SU-DHL-6 (cell line): ENCODE data around the gene HMCN2.

Source experiments
- H2AFZ ChIP-seq: fragments of 200-600 bp; sonication (generic); 2 replicates; pipeline ENCODE4 v1.6.1; 2014; ENCODE audit warnings: low read depth, mild to moderate bottlenecking, moderate library complexity, mixed read lengths, antibody characterized with exemption, low read length; ENCODE audit not compliant: severe bottlenecking
- H3F3A ChIP-seq: fragments of 200-600 bp; shearing (Covaris generic); 2 replicates; pipeline ENCODE4 v1.6.0; 2016; ENCODE audit warnings: antibody characterized with exemption, mild to moderate bottlenecking; ENCODE audit not compliant: insufficient read depth
- H3K27ac ChIP-seq: fragments of 200-600 bp; sonication (generic); 2 replicates; pipeline ENCODE4 v1.5.1; 2016; ENCODE audit warnings: low read depth, mild to moderate bottlenecking, low read length, moderate library complexity, mixed read lengths
- H3K27me3 ChIP-seq: fragments of 200-600 bp; sonication (generic), shearing (Covaris generic); 2 replicates; pipeline ENCODE4 v1.6.0; 2014; ENCODE audit warnings: mild to moderate bottlenecking, low read length
- H3K36me3 ChIP-seq: fragments of 200-600 bp; sonication (generic); 2 replicates; pipeline ENCODE4 v1.6.1; 2014; ENCODE audit warnings: mild to moderate bottlenecking, low read length, mixed read lengths
- H3K4me2 ChIP-seq: fragments of 300-600, 200-600 bp; shearing (Covaris generic), sonication (generic); 2 replicates; pipeline ENCODE4 v1.6.0; 2014; ENCODE audit warnings: low read length, low read depth, mild to moderate bottlenecking; ENCODE audit not compliant: poor library complexity, severe bottlenecking
- H3K4me3 ChIP-seq: fragments of 200-600 bp; sonication (generic); 2 replicates; pipeline ENCODE4 v1.5.1; 2014; ENCODE audit warnings: antibody characterized with exemption, low read length, mild to moderate bottlenecking, mixed read lengths; ENCODE audit not compliant: insufficient read depth, poor library complexity, severe bottlenecking
- H3K79me2 ChIP-seq: fragments of 200-600 bp; sonication (generic); 2 replicates; pipeline ENCODE4 v1.6.1; 2014; ENCODE audit warnings: mild to moderate bottlenecking, low read length, moderate library complexity; ENCODE audit not compliant: insufficient read depth
- H3K9ac ChIP-seq: fragments of 200-600 bp; sonication (generic); 2 replicates; pipeline ENCODE4 v1.7.0; 2014; ENCODE audit warnings: mild to moderate bottlenecking, low read length
- H3K9me2 ChIP-seq: fragments of 200-600 bp; sonication (generic); replicated peaks from 2 replicates; pipeline ENCODE4 v1.6.1; 2014; ENCODE audit warnings: low read length; ENCODE audit not compliant: insufficient read depth
- H3K9me3 ChIP-seq: fragments of 200-600 bp; sonication (generic); 2 replicates; pipeline ENCODE4 v1.6.1; 2014; ENCODE audit warnings: low read length, mixed read lengths; ENCODE audit not compliant: insufficient read depth
- H4K20me1 ChIP-seq: fragments of 200-600 bp; sonication (generic); 2 replicates; pipeline ENCODE4 v1.6.1; 2014; ENCODE audit warnings: low read depth, mild to moderate bottlenecking, antibody characterized with exemption, low read length, moderate library complexity, mixed read lengths
- CTCF ChIP-seq: fragments of 200-600 bp; sonication (generic); IDR thresholded peaks from one replicate; pipeline ENCODE4 v1.5.1; 2017; ENCODE audit warnings: antibody characterized with exemption, mild to moderate bottlenecking, low read length, moderate library complexity; ENCODE audit not compliant: insufficient read depth, poor library complexity, severe bottlenecking
- EZH2phosphoT487 ChIP-seq: fragments of 200-600 bp; sonication (generic), shearing (Covaris generic); conservative IDR thresholded peaks from 2 replicates; pipeline ENCODE4 v1.6.1; 2018; ENCODE audit warnings: mild to moderate bottlenecking, antibody characterized with exemption, low read length, moderate library complexity, mixed read lengths

Gene HMCN2

DNA sequence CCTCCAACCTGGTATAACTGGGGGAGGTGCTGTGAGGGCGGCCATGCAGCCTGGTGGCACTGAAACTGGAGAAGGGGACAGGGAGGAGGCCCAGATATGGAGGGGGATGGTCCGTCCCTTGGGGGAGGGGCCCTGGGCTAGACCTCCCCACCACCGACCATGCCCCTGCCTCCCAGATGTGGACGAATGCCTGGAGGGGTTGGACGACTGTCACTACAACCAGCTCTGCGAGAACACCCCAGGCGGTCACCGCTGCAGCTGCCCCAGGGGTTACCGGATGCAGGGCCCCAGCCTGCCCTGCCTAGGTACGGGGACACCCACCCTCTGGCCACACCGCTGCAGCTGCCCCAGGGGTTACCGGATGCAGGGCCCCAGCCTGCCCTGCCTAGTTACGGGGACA is 163.8 kb downstream of the HMCN2 start:
- no peaks in the 10 kb centered on the region for H3K27me3 ChIP-seq
- H2AFZ ChIP-seq: no peak overlapping the region
- H3K9me3 ChIP-seq: no peaks in the 10 kb centered on the region
- H3K9me2 ChIP-seq: no peaks in the 10 kb centered on the region
- no peaks in the 10 kb centered on the region for H3F3A ChIP-seq
- H3K9ac ChIP-seq: no peak overlapping the region
- no peak overlapping the region for H3K4me3 ChIP-seq
- TF ChIP-seq EZH2phosphoT487: no peak
- TF ChIP-seq CTCF: no peak
- H3K27ac ChIP-seq: no peak overlapping the region
- no peak overlapping the region for H3K4me2 ChIP-seq
- H4K20me1 ChIP-seq: no peaks in the 10 kb centered on the region
- no peaks in the 10 kb centered on the region for H3K36me3 ChIP-seq
- no peaks in the 10 kb centered on the region for H3K79me2 ChIP-seq

GRCh38 chr9:130429831-130430230 is 164.3 kb downstream of the HMCN2 start:
- H3K9ac ChIP-seq: no peak overlapping the region
- H4K20me1 ChIP-seq: no peaks in the 10 kb centered on the region
- H3K27me3 ChIP-seq: no peaks in the 10 kb centered on the region
- H3K4me2 ChIP-seq: no peak overlapping the region
- no peak for TF ChIP-seq EZH2phosphoT487
- TF ChIP-seq CTCF: no peak
- no peak overlapping the region for H3K27ac ChIP-seq
- H3K9me3 ChIP-seq: no peaks in the 10 kb centered on the region
- H3K79me2 ChIP-seq: no peaks in the 10 kb centered on the region
- no peaks in the 10 kb centered on the region for H3K36me3 ChIP-seq
- no peak overlapping the region for H3K4me3 ChIP-seq
- no peaks in the 10 kb centered on the region for H3F3A ChIP-seq
- H2AFZ ChIP-seq: no peak overlapping the region
- no peaks in the 10 kb centered on the region for H3K9me2 ChIP-seq

- Histone ChIP-seq H3K4me3 (no peak overlapping the region), H3K4me2 (no peak overlapping the region), H3K27ac (no peak overlapping the region), H3K36me3 (no peaks in the 10 kb centered on the region), H3K27me3 (no peaks in the 10 kb centered on the region), H3F3A (no peaks in the 10 kb centered on the region), H3K79me2 (no peaks in the 10 kb centered on the region), H3K9me3 (no peaks in the 10 kb centered on the region), H3K9ac (no peak overlapping the region), H4K20me1 (no peaks in the 10 kb centered on the region), H2AFZ (no peak overlapping the region), H3K9me2 (no peaks in the 10 kb centered on the region)
- TF ChIP-seq EZH2phosphoT487: no peak
- TF ChIP-seq CTCF: no peak
These were observed 164.7 kb downstream of the HMCN2 start for GRCh38 chr9:130430232-130430631.
